Nephron (organoid): ENCODE data around the gene ALPG.
"Not testable (repeated sequence)": the region's sequence is repeated elsewhere in the genome, so short reads cannot be mapped to it uniquely, and the experiment has no call there.

Experiments used
- H3K27ac Mint-ChIP-seq, 3 experiments: 2 replicates each; pipeline ENCODE4 v1.8.0; 2020; ENCODE audit warnings: mixed read lengths in 3 of 3, mild to moderate bottlenecking in 2 of 3, moderate library complexity in 1 of 3
- H3K27me3 Mint-ChIP-seq: 2 replicates; pipeline ENCODE4 v1.8.0; 2021; ENCODE audit warnings: low read depth, mild to moderate bottlenecking, moderate library complexity, mixed read lengths
- H3K36me3 Mint-ChIP-seq: 2 replicates; pipeline ENCODE4 v1.8.0; 2020; ENCODE audit warnings: low read depth, mixed read lengths
- H3K4me1 Mint-ChIP-seq: 2 replicates; pipeline ENCODE4 v1.8.0; 2020; ENCODE audit warnings: mixed read lengths
- H3K4me3 Mint-ChIP-seq, 3 experiments: 2 replicates each; pipeline ENCODE4 v1.8.0; 2020; ENCODE audit warnings: mild to moderate bottlenecking in 3 of 3, mixed read lengths in 3 of 3, moderate library complexity in 2 of 3
- H3K9me3 Mint-ChIP-seq: 2 replicates; pipeline ENCODE4 v1.8.0; 2020; ENCODE audit warnings: mixed read lengths
- TF ChIP-seq, protein P1 (sequence below), 3 experiments: fragments of 200-600 bp; sonication (generic); IDR thresholded peaks; one replicate each; pipeline ENCODE4 v1.5.0; 2021; ENCODE audit warnings: antibody characterized with exemption in 3 of 3; ENCODE audit not compliant: unreplicated experiment in 3 of 3

Gene ALPG

GRCh38 chr2:232398293-232399034 is 8.2 kb upstream of the ALPG start:
- H3K27ac Mint-ChIP-seq = no peak overlapping the region
- peaks cover 51% of the 10 kb centered on the region for H3K27me3 Mint-ChIP-seq
- TF ChIP-seq, protein P1, sequence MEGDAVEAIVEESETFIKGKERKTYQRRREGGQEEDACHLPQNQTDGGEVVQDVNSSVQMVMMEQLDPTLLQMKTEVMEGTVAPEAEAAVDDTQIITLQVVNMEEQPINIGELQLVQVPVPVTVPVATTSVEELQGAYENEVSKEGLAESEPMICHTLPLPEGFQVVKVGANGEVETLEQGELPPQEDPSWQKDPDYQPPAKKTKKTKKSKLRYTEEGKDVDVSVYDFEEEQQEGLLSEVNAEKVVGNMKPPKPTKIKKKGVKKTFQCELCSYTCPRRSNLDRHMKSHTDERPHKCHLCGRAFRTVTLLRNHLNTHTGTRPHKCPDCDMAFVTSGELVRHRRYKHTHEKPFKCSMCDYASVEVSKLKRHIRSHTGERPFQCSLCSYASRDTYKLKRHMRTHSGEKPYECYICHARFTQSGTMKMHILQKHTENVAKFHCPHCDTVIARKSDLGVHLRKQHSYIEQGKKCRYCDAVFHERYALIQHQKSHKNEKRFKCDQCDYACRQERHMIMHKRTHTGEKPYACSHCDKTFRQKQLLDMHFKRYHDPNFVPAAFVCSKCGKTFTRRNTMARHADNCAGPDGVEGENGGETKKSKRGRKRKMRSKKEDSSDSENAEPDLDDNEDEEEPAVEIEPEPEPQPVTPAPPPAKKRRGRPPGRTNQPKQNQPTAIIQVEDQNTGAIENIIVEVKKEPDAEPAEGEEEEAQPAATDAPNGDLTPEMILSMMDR (IDR thresholded peaks at IDR 0.05; ENCODE audit: unreplicated experiment in 3 of 3) = no peak
- no peaks in the 10 kb centered on the region for H3K36me3 Mint-ChIP-seq
- H3K9me3 Mint-ChIP-seq = no peaks in the 10 kb centered on the region
- no peak overlapping the region for H3K4me3 Mint-ChIP-seq
- no peaks in the 10 kb centered on the region for H3K4me1 Mint-ChIP-seq

DNA sequence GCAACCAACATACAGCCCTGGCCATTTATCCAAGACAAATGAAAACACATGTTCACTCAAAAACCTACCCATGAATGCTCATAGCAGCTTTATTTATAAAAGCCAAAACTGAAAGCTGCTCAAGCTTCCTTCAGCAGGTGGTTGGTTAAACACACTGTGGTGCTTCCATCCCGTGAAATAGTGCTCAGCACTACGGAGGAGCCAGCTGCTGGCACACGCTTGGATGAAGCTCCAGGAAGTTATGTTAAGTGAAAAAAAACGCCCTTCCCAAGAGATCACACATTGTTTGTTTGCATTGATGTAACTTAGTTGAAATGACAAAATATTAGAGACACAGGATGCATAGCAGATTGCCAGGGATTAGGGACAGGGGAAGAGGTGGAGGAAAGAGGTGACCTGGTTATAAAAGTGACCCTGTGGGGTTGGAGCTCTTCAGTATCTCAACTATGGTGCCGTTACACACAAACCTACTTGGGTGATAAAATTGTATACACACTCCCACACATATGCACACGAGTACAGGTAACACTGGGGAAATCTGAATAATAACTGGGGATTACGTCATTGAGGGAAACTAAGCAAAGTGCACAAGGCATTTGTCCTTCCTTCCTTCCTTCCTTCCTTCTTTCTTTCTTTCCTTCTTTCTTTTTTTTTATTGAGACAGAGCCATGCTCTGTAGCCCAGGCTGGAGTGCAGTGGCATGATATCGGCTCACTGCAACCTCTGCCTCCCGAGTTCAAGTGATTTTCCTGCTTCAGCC is 6.2 kb upstream of the ALPG start:
- peaks cover 43% of the 10 kb centered on the region for H3K27me3 Mint-ChIP-seq
- H3K27ac Mint-ChIP-seq = no peak overlapping the region
- H3K36me3 Mint-ChIP-seq = no peaks in the 10 kb centered on the region
- no peak overlapping the region for H3K4me3 Mint-ChIP-seq
- no peaks in the 10 kb centered on the region for H3K9me3 Mint-ChIP-seq
- H3K4me1 Mint-ChIP-seq = no peaks in the 10 kb centered on the region
- TF ChIP-seq, protein P1 (IDR thresholded peaks at IDR 0.05; ENCODE audit: unreplicated experiment in 3 of 3) = no peak

- H3K27ac Mint-ChIP-seq = no peak overlapping the region
- H3K36me3 Mint-ChIP-seq = no peaks in the 10 kb centered on the region
- TF ChIP-seq, protein P1 (IDR thresholded peaks at IDR 0.05; ENCODE audit: unreplicated experiment in 3 of 3) = no peak
- H3K4me3 Mint-ChIP-seq = no peak overlapping the region
- H3K4me1 Mint-ChIP-seq = no peaks in the 10 kb centered on the region
- H3K9me3 Mint-ChIP-seq = no peaks in the 10 kb centered on the region
- peaks cover 33% of the 10 kb centered on the region for H3K27me3 Mint-ChIP-seq
These were observed 4.1 kb upstream of the ALPG start for GRCh38 chr2:232402518-232402917.

DNA sequence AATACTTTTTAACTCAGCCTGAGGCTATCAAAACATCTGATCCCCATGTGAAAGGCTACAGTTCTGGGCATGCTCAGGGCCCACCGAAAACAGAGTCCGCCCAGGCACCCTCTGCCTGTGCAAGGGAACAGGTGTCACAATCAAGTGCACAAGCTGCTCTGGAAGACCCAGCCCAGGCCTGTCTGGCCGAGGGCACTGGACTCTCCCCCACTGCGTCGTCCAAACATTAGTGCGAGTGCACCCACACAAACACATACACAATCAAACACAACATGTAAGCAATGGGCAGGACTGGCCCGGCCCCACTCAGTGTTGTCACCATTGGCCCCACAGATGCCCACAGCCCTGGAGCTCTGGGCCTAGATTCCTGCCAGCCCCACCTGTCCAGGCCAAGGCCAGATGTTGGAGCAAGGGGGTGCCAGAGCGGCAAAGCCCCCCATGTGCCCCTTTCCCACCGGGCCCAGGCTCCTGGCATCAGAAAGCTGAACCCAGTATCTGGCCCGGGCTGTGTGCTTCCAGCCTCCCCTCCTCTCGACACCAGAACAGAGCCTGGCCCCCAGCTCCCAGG is 617 bp upstream of the ALPG start:
- TF ChIP-seq, protein P1 (IDR thresholded peaks at IDR 0.05; ENCODE audit: unreplicated experiment in 3 of 3) = no peak
- no peaks in the 10 kb centered on the region for H3K9me3 Mint-ChIP-seq
- H3K27ac Mint-ChIP-seq = no peak overlapping the region
- no peaks in the 10 kb centered on the region for H3K36me3 Mint-ChIP-seq
- H3K27me3 Mint-ChIP-seq = peaks cover 27% of the 10 kb centered on the region
- H3K4me1 Mint-ChIP-seq = no peaks in the 10 kb centered on the region
- H3K4me3 Mint-ChIP-seq = no peak overlapping the region

GRCh38 chr2:232407428-232408150 is 945 bp downstream of the ALPG start:
- not testable (repeated sequence) for H3K4me1 Mint-ChIP-seq, H3K36me3 Mint-ChIP-seq, H3K4me3 Mint-ChIP-seq, H3K27ac Mint-ChIP-seq, H3K9me3 Mint-ChIP-seq
- peaks cover 31% of the 10 kb centered on the region for H3K27me3 Mint-ChIP-seq

DNA sequence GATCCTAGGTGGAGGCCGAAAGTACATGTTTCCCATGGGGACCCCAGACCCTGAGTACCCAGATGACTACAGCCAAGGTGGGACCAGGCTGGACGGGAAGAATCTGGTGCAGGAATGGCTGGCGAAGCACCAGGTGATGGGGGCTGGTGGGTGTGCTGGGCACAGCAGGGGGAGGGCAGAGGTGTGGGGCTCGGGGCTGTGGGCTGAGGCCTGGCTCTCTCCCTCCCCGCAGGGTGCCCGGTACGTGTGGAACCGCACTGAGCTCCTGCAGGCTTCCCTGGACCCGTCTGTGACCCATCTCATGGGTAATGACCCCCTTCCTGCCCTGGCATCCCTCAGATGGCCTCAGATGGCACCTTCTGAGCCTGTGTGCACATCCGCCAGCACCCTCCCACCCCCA is 1.6 kb downstream of the ALPG start:
- H3K4me3 Mint-ChIP-seq, H3K4me1 Mint-ChIP-seq, H3K27ac Mint-ChIP-seq, H3K36me3 Mint-ChIP-seq, H3K9me3 Mint-ChIP-seq: not testable (repeated sequence)
- peaks cover 32% of the 10 kb centered on the region for H3K27me3 Mint-ChIP-seq

GRCh38 chr2:232409617-232410016 is 3.0 kb downstream of the ALPG start:
- H3K4me3 Mint-ChIP-seq, H3K9me3 Mint-ChIP-seq, H3K4me1 Mint-ChIP-seq, H3K36me3 Mint-ChIP-seq, H3K27ac Mint-ChIP-seq: not testable (repeated sequence)
- peaks cover 45% of the 10 kb centered on the region for H3K27me3 Mint-ChIP-seq
